GM18499 (cell line): ENCODE results near the gene PIK3R1.

Source experiments
- ATAC-seq: cut with Tn5 transposase; IDR thresholded peaks from one replicate; pipeline ENCODE4 v1.9.1; 2021; ENCODE audit warnings: moderate number of reproducible peaks; ENCODE audit not compliant: insufficient read depth, unreplicated experiment

Gene PIK3R1

DNA sequence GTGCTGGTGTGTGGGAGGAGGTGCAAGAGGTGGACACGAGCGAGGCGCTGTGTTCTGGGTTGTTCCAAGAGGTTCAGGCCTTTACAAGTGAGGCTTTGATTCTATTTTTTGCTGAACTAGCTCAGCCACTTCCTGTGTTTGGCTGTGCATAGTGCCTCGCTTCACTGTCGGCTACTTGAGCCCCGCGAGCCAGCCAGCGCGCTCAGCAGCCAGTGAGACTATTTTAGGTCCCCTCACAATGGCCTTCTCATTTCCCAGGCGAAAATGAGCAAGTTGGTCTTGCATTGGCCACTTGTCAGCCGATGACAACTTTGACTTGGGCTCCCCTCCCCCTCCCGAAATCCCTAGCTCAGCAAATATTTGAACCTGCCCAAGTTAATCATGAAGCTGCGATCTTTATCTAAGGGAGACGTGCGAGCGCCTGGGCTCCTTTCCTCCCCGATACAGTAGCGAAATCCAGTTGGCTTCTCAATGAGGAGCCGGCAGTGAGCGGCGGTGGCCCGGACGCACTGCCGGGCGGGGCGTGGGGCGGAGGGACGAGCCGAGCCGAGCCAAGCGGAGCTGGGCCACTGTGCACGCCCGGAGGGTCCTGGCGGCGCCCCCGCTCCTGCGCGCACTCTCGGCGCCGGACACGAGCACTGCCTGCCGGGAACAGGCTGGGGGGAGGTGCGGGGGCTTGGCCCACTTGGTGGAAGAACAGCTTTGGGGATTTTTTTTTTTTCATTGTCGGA is 72.6 kb downstream of the PIK3R1 start:
- peak; percentile 62 for ATAC-seq

DNA sequence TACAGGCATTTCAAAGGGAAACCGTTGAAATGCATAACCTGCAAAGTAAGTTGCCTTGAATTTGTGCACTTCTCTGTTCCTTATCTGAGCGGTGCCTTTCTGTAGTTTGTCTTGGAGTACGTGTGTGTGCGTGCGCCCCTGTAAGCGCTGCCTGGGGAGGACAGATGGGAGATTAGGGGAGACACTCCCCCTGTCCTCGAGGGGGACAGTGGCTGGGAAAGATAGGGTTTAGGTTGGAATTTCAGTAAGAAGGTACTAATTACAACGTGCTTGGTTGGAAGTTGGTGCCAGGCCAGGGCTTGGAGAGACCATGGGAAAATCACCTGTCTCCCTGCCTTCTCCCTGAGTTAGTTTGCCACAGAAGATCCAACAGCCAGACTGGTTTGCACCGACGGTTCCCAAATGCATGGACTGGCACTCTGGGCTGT is 73.2 kb downstream of the PIK3R1 start:
- ATAC-seq: peak; percentile 5

DNA sequence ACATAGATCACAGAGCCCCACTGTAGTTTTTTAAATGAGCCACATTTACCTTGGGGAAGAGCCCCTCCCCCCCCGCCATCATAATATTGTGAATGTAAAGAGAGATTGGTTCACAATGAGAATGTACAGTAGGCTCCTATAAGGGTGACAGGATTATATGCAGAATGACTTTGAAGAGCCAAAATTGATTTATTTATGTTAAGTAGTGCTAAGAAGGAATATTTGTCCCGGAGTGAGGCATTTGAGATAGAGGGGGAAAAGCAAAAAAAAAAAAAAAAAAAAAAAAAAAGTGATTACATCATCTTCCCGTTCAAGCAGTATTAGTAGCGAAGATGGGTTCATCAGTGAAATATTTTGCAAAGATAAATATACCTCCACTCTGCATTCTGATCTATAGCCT is 73.9 kb downstream of the PIK3R1 start:
- no peak for ATAC-seq

DNA sequence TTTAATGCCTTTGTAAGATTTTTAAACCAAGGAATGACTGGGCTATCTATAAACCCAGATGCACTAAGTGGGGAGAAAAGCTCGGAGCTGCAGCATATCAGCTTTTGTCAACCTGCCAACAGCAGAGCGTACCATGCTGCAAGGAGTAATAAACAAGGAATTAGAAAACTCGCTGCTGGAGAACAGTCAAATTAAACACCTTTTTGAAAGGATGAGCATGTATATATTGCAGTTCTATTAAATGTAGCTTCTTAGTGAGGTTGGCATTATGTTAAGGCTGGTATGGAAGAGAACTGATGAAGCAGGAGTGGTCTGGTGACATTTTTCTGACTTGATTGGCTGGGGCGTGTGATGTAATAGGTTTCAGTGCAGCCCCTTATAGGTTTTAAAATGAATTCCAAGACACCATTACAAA is 74.7 kb downstream of the PIK3R1 start:
- no peak for ATAC-seq

GRCh38 chr5:68290847-68291246 is 75.3 kb downstream of the PIK3R1 start:
- ATAC-seq: no peak

DNA sequence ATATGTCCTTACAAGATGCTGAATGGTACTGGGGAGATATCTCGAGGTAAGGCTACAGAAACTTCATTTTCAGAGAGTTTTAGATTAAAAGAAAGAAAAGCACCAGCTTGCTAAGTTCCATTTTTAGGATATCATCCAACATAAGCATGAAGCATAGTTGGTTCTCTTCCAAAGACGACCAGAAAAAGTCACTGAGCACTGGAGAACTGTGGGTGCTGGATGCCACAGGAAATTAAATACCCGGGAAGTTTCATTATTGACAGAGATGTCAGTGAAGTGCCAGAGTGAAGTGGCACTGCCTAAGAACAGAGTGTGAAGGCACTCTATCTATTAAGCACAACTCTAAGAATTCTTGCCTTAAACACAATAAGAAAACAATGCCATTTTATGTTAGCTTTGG is 76.8 kb downstream of the PIK3R1 start:
- no peak for ATAC-seq

GRCh38 chr5:68295772-68296171 is 80.2 kb downstream of the PIK3R1 start:
- ATAC-seq: no peak

- ATAC-seq: no peak
These were observed 81.3 kb downstream of the PIK3R1 start for GRCh38 chr5:68296895-68297294.

- no peak for ATAC-seq
These were observed 82.1 kb downstream of the PIK3R1 start for GRCh38 chr5:68297656-68298055.

- ATAC-seq: no peak
These were observed 82.9 kb downstream of the PIK3R1 start for GRCh38 chr5:68298479-68298878.

- no peak for ATAC-seq
These were observed 83.5 kb downstream of the PIK3R1 start for GRCh38 chr5:68299105-68299504.

DNA sequence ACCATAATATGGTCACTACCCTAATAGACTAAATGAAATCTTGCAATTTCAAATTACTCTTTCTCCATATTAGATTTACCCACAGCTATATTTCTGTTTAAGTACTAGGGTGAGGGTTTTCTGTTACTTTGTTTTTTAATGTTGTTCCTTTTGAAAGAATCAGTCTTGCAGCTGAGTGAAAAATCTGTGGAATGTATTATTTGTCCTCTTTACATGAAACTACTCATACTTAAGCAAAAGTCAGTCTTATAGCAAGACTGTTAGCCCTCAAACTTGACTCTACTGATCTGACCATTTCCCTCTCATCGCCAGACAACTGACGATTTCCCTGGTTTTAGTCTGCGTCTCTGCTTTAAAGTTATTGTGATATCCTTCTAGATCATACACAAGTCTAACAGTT is 84.0 kb downstream of the PIK3R1 start:
- ATAC-seq: no peak

GRCh38 chr5:68303038-68303738 is 87.6 kb downstream of the PIK3R1 start:
- no peak for ATAC-seq

DNA sequence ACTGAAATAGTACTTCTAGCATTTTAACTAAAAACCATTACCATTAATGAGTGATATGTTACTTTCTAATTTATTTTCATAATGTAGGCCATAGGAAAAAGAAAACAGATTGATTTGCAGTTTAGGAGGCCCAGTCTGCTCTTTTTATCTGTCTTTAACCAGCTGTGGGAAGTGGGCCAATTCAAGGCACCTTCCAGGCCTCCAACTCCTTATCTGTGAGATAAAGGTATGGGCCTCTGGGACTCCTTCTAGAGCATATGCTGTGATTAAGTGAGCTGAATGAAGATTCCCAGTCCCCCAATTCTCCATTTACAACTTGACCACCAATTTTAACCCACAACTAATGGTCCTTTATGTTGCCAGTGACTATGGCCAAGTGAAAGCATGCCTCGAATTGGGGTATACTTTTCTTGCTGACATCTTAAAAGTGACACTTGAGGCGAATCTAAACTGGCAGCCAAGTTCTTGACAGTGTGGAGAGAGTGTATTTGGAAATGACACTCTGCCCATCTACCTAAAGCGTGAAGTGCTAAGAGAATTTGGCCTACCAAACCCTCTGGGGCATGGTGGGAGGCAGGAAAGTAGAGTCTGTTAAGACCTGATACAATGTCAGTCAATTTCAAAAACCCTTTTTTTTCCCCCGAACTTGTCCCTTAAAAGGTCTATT is 88.3 kb downstream of the PIK3R1 start:
- no peak for ATAC-seq

- ATAC-seq: no peak
These were observed 89.0 kb downstream of the PIK3R1 start for GRCh38 chr5:68304421-68305052.

GRCh38 chr5:68305223-68305870 is 89.8 kb downstream of the PIK3R1 start:
- ATAC-seq: no peak

GRCh38 chr5:68306361-68307014 is 90.9 kb downstream of the PIK3R1 start:
- no peak for ATAC-seq

DNA sequence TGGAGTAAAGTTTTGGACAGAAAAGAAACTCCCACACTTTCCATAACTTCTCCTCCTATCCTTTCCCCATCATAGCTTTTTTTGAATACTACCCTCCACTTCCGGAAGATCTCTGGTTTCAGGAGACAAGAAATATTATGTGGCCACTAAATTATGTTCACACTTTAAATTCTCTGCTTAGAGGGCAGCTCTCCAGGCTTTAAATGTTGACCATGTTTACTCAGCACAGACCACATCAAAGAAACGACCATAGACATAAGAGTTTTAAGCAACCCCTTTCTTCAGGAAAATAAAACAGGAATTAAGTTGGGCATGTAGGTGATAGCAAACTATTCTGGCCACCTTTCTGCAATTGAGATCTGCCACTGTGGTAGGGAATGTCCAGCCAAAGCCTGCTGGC is 97.8 kb downstream of the PIK3R1 start:
- ATAC-seq: no peak

GRCh38 chr5:68314465-68314864 is 98.9 kb downstream of the PIK3R1 start:
- ATAC-seq: no peak

DNA sequence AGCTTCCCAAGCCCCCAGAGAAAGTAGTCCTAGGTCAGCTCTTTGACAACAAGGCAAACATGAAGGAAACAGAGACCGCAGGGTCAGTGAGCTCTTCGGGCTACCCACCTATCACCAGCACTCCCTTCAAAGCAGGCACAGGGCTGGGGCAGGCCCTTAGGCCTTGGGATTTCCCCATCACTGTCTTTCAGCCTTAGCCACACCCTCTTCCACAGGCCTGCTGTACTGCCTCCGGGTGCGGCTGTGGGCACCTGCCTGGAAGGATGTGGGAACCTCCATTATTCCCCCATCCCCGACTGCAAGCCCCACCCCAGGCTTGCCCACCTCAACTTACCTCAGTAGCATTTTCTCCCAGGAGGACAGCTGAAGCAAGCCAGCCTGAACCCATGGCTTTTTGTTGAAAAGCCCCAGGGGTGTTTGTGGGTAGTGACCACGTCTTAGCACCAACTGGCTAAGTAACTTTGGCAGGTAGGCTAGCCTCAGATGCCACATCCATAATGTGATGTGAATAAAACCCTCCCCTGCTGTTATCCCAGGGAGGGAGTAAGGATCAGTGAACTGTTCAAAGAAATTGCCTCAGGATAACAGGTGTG is 100.2 kb downstream of the PIK3R1 start:
- ATAC-seq: peak; percentile 75
